Measurements from ENCODE around the gene PGA5.

PGA5 gene

GRCh38 chr11:61265357-61265756, 24.4 kb downstream of the PGA5 start:
- Mint-ChIP-seq H3K27me3 (ENCODE audit: low read depth) (no peaks in the 10 kb centered on the region), H3K4me3 (no peak overlapping the region), H3K4me1 (no peaks in the 10 kb centered on the region), H3K9me3 (no peaks in the 10 kb centered on the region), H3K27ac (no peak overlapping the region), H3K36me3 (ENCODE audit: low read depth) (peaks cover 6% of the 10 kb centered on the region)
- TF ChIP-seq CTCF (IDR thresholded peaks at IDR 0.05; ENCODE audit: unreplicated experiment in 3 of 3) = no peak

GRCh38 chr11:61266602-61267001, 25.6 kb downstream of the PGA5 start:
- no peaks in the 10 kb centered on the region for H3K9me3 Mint-ChIP-seq
- no peaks in the 10 kb centered on the region for H3K4me1 Mint-ChIP-seq
- H3K27me3 Mint-ChIP-seq (ENCODE audit: low read depth) = no peaks in the 10 kb centered on the region
- H3K36me3 Mint-ChIP-seq (ENCODE audit: low read depth) = peaks cover 6% of the 10 kb centered on the region
- no peak for TF ChIP-seq CTCF (IDR thresholded peaks at IDR 0.05; ENCODE audit: unreplicated experiment in 3 of 3)
- H3K4me3 Mint-ChIP-seq = no peak overlapping the region
- H3K27ac Mint-ChIP-seq = no peak overlapping the region

- no peaks in the 10 kb centered on the region for H3K9me3 Mint-ChIP-seq
- TF ChIP-seq CTCF (IDR thresholded peaks at IDR 0.05; ENCODE audit: unreplicated experiment in 3 of 3) = no peak
- H3K27me3 Mint-ChIP-seq (ENCODE audit: low read depth) = no peaks in the 10 kb centered on the region
- H3K4me1 Mint-ChIP-seq = no peaks in the 10 kb centered on the region
- H3K4me3 Mint-ChIP-seq = no peak overlapping the region
- peaks cover 6% of the 10 kb centered on the region for H3K36me3 Mint-ChIP-seq (ENCODE audit: low read depth)
- no peak overlapping the region for H3K27ac Mint-ChIP-seq
Measured at GRCh38 chr11:61267437-61267841, 26.5 kb downstream of the PGA5 start.

- H3K4me3 Mint-ChIP-seq = no peak overlapping the region
- no peak for TF ChIP-seq CTCF (IDR thresholded peaks at IDR 0.05; ENCODE audit: unreplicated experiment in 3 of 3)
- no peaks in the 10 kb centered on the region for H3K9me3 Mint-ChIP-seq
Measured at GRCh38 chr11:61268588-61269250, 27.7 kb downstream of the PGA5 start.

GRCh38 chr11:61270354-61271076, 29.5 kb downstream of the PGA5 start:
- Mint-ChIP-seq H3K4me3 (no peak overlapping the region), H3K27me3 (ENCODE audit: low read depth) (no peaks in the 10 kb centered on the region), H3K4me1 (no peaks in the 10 kb centered on the region), H3K9me3 (no peaks in the 10 kb centered on the region), H3K27ac (no peak overlapping the region), H3K36me3 (ENCODE audit: low read depth) (no peaks in the 10 kb centered on the region)
- TF ChIP-seq CTCF (IDR thresholded peaks at IDR 0.05; ENCODE audit: unreplicated experiment in 3 of 3) = no peak

More at GRCh38 chr11:61268588-61269250, 27.7 kb downstream of the PGA5 start:
- H3K27ac Mint-ChIP-seq = no peak overlapping the region
- no peaks in the 10 kb centered on the region for H3K27me3 Mint-ChIP-seq (ENCODE audit: low read depth)
- H3K36me3 Mint-ChIP-seq (ENCODE audit: low read depth) = peaks cover 1% of the 10 kb centered on the region
- no peaks in the 10 kb centered on the region for H3K4me1 Mint-ChIP-seq

GRCh38 chr11:61272731-61273130, 31.8 kb downstream of the PGA5 start:
- Mint-ChIP-seq H3K27ac (no peak overlapping the region), H3K9me3 (no peaks in the 10 kb centered on the region), H3K4me1 (no peaks in the 10 kb centered on the region), H3K36me3 (ENCODE audit: low read depth) (no peaks in the 10 kb centered on the region), H3K27me3 (ENCODE audit: low read depth) (no peaks in the 10 kb centered on the region), H3K4me3 (no peak overlapping the region)
- TF ChIP-seq CTCF (IDR thresholded peaks at IDR 0.05; ENCODE audit: unreplicated experiment in 3 of 3) = no peak

Data from nephron (organoid).